IMR-90 (cell line): ENCODE results near the gene IGSF3. TPM values are rescaled to one million over a fixed set of nuclear protein-coding genes. Genes with fewer than 3 reads are reported as not detected.

ENCODE experiments used
- ATAC-seq: fragments of 200-7000 bp; cut with Tn5 transposase; 2 replicates; pipeline ENCODE4 v1.9.1; 2020; ENCODE audit warnings: low read depth, mild to moderate bottlenecking, moderate library complexity
- BruUV-seq: library from RNA; stranded (reverse); fragments of 400-500 nt; replicated peaks from 2 replicates; lab custom pipeline; 2021; lab: Mats Ljungman, UMichigan
- CTCF ChIA-PET: fragments of 300-600 bp; formaldehyde crosslinking; extraction: SDS; loops from one replicate; lab custom pipeline; 2021; ENCODE audit warnings: antibody characterized with exemption; lab: Yijun Ruan, JAX
- POLR2A ChIA-PET: fragments of 300-600 bp; sonication (Branson Sonifier 250); formaldehyde crosslinking; loops from one replicate; lab custom pipeline; 2022; ENCODE audit warnings: antibody characterized with exemption; ENCODE audit not compliant: unreplicated experiment; lab: Charles Lee
- DNase-seq: peaks from one replicate; pipeline ENCODE4 v3.0.0; 2013
- H2AFZ ChIP-seq: replicated peaks from 2 replicates; pipeline ENCODE3; 2013; ENCODE audit warnings: low read length, mild to moderate bottlenecking; ENCODE audit not compliant: poor library complexity
- H2AK5ac ChIP-seq: 2 replicates; pipeline ENCODE4 v1.6.1; 2013; ENCODE audit warnings: low read depth, low read length, inconsistent platforms
- H2AK9ac ChIP-seq: replicated peaks from 2 replicates; pipeline ENCODE3; 2013; ENCODE audit warnings: mild to moderate bottlenecking, low read depth, low read length, moderate library complexity; ENCODE audit not compliant: poor library complexity
- H2BK120ac ChIP-seq: 2 replicates; pipeline ENCODE4 v1.6.1; 2013; ENCODE audit warnings: low read depth, low read length, inconsistent platforms
- H2BK15ac ChIP-seq: 3 replicates; pipeline ENCODE4 v1.6.1; 2013; ENCODE audit warnings: low read depth, low read length, inconsistent platforms
- H2BK20ac ChIP-seq: 2 replicates; pipeline ENCODE4 v1.6.1; 2013; ENCODE audit warnings: low read depth, mild to moderate bottlenecking, inconsistent platforms, low read length, moderate library complexity
- H2BK5ac ChIP-seq: 2 replicates; pipeline ENCODE4 v1.6.1; 2013; ENCODE audit warnings: mild to moderate bottlenecking, low read depth, low read length, inconsistent platforms; ENCODE audit not compliant: poor library complexity, severe bottlenecking
- H3K14ac ChIP-seq: replicated peaks from 2 replicates; pipeline ENCODE4 v1.6.1; 2013; ENCODE audit warnings: low read depth, low read length, inconsistent platforms
- H3K18ac ChIP-seq: 2 replicates; pipeline ENCODE4 v1.6.1; 2013; ENCODE audit warnings: low read depth, low read length, control low read depth
- H3K23ac ChIP-seq: 2 replicates; pipeline ENCODE4 v1.6.1; 2013; ENCODE audit warnings: low read depth, low read length, inconsistent platforms
- H3K27ac ChIP-seq: 2 replicates; pipeline ENCODE4 v1.5.1; 2013; ENCODE audit warnings: mild to moderate bottlenecking, control low read depth, low read length; ENCODE audit not compliant: insufficient read depth
- H3K27me3 ChIP-seq: 2 replicates; pipeline ENCODE4 v1.6.1; 2013; ENCODE audit warnings: low read length; ENCODE audit not compliant: control insufficient read depth, insufficient read depth
- H3K36me3 ChIP-seq: 2 replicates; pipeline ENCODE4 v1.6.1; 2013; ENCODE audit warnings: low read length, mixed read lengths; ENCODE audit not compliant: control insufficient read depth, insufficient read depth
- H3K4ac ChIP-seq: 2 replicates; pipeline ENCODE4 v1.6.1; 2013; ENCODE audit warnings: low read depth, low read length, inconsistent platforms
- H3K4me1 ChIP-seq: 2 replicates; pipeline ENCODE4 v1.6.1; 2013; ENCODE audit warnings: low read length, mixed read lengths; ENCODE audit not compliant: control insufficient read depth, insufficient read depth
- H3K4me2 ChIP-seq: 2 replicates; pipeline ENCODE4 v1.6.1; 2013; ENCODE audit warnings: low read depth, mild to moderate bottlenecking, control low read depth, low read length, moderate library complexity
- H3K4me3 ChIP-seq: 2 replicates; pipeline ENCODE4 v1.5.1; 2013; ENCODE audit warnings: low read depth, mild to moderate bottlenecking, control low read depth, low read length, moderate library complexity; ENCODE audit not compliant: insufficient read depth
- H3K56ac ChIP-seq: 2 replicates; pipeline ENCODE4 v1.6.1; 2013; ENCODE audit warnings: low read length, inconsistent platforms; ENCODE audit not compliant: insufficient read depth; ENCODE audit errors: extremely low read depth
- H3K79me1 ChIP-seq, 2 experiments: 2 replicates each; pipeline ENCODE4 v1.6.1; 2013; ENCODE audit warnings: low read length in 2 of 2, inconsistent platforms in 1 of 2, low read depth in 1 of 2
- H3K9ac ChIP-seq: 2 replicates; pipeline ENCODE4 v1.6.1; 2013; ENCODE audit warnings: low read depth, low read length, control low read depth
- H3K9me1 ChIP-seq: 2 replicates; pipeline ENCODE4 v1.6.1; 2013; ENCODE audit warnings: low read length, inconsistent platforms; ENCODE audit not compliant: insufficient read depth
- H3K9me3 ChIP-seq: 2 replicates; pipeline ENCODE4 v1.6.1; 2013; ENCODE audit warnings: low read length; ENCODE audit not compliant: control insufficient read depth, insufficient read depth
- H4K20me1 ChIP-seq: 2 replicates; pipeline ENCODE4 v1.6.1; 2013; ENCODE audit warnings: low read length, inconsistent platforms; ENCODE audit not compliant: insufficient read depth
- H4K5ac ChIP-seq: 2 replicates; pipeline ENCODE4 v1.6.1; 2013; ENCODE audit warnings: mild to moderate bottlenecking, low read depth, low read length, control low read depth
- H4K8ac ChIP-seq, 2 experiments: 2 replicates each; pipeline ENCODE4 v1.6.1; 2013; ENCODE audit warnings: low read depth in 2 of 2, low read length in 2 of 2, control low read depth in 1 of 2, inconsistent platforms in 1 of 2
- H4K91ac ChIP-seq: 2 replicates; pipeline ENCODE4 v1.6.1; 2013; ENCODE audit warnings: low read depth, low read length, inconsistent platforms; ENCODE audit not compliant: insufficient read depth
- BHLHE40 ChIP-seq: fragments of 150-350 bp; IDR thresholded peaks from 2 replicates; pipeline ENCODE4 v1.6.1; 2016; ENCODE audit warnings: mild to moderate bottlenecking, low read depth, low read length
- CEBPB ChIP-seq: IDR thresholded peaks from 2 replicates; pipeline ENCODE4 v1.6.1; 2012; ENCODE audit warnings: low read depth, low read length, improper control_type of control experiment
- CTCF ChIP-seq: conservative IDR thresholded peaks from 2 replicates; pipeline ENCODE4 v1.5.1; 2012; ENCODE audit warnings: mild to moderate bottlenecking, low read depth, low read length, improper control_type of control experiment
- ELK1 ChIP-seq: fragments of 150-350 bp; IDR thresholded peaks from 2 replicates; pipeline ENCODE4 v1.6.1; 2016; ENCODE audit warnings: low read depth, mild to moderate bottlenecking, low read length, moderate library complexity, borderline replicate concordance
- MAFK ChIP-seq: IDR thresholded peaks from 2 replicates; pipeline ENCODE4 v1.6.1; 2012; ENCODE audit warnings: low read depth, low read length, improper control_type of control experiment
- MXI1 ChIP-seq: IDR thresholded peaks from 2 replicates; pipeline ENCODE4 v1.6.1; 2012; ENCODE audit warnings: low read depth, mild to moderate bottlenecking, low read length, moderate library complexity, borderline replicate concordance
- NFE2L2 ChIP-seq: fragments of 150-350 bp; IDR thresholded peaks from 2 replicates; pipeline ENCODE4 v1.6.1; 2016; ENCODE audit warnings: low read depth, mild to moderate bottlenecking, low read length
- POLR2A ChIP-seq: IDR thresholded peaks from 2 replicates; pipeline ENCODE4 v1.6.1; 2012; ENCODE audit warnings: mild to moderate bottlenecking, low read depth, low read length
- RAD21 ChIP-seq: IDR thresholded peaks from 2 replicates; pipeline ENCODE4 v1.6.1; 2012; ENCODE audit warnings: low read length, improper control_type of control experiment
- RCOR1 ChIP-seq: IDR thresholded peaks from 2 replicates; pipeline ENCODE4 v1.6.1; 2012; ENCODE audit warnings: mild to moderate bottlenecking, low read length, improper control_type of control experiment; ENCODE audit not compliant: insufficient replicate concordance
- RFX5 ChIP-seq: IDR thresholded peaks from 2 replicates; pipeline ENCODE4 v1.8.0; 2012; ENCODE audit warnings: low read depth, mild to moderate bottlenecking, low read length, moderate library complexity
- SMC3 ChIP-seq: fragments of 150-350 bp; IDR thresholded peaks from 2 replicates; pipeline ENCODE4 v1.6.1; 2016; ENCODE audit warnings: low read depth, mild to moderate bottlenecking, antibody characterized with exemption, low read length, moderate library complexity
- WGBS, 2 experiments: methylation state at CpG; one replicate each; pipeline versions ENCODE4 v1.1.5 to v1.1.7; 2013; ENCODE audit warnings: missing lambda C conversion rate in 2 of 2; ENCODE audit not compliant: insufficient read length in 1 of 2; ENCODE audit errors: extremely low coverage in 2 of 2; 5-methylcytosine and 5-hydroxymethylcytosine counted together
- dilution Hi-C: fragments of 300-500 bp; cut with HindIII; formaldehyde crosslinking; loops from one replicate; pipeline ENCODE4 v1.14.3; 2018; ENCODE audit warnings: low sequenced_read_pairs; ENCODE audit not compliant: unreplicated experiment
- in situ Hi-C: fragments of 300-500 bp; cut with MboI; formaldehyde crosslinking; loops from 3 replicates; pipeline ENCODE4 v1.14.3; 2019; ENCODE audit warnings: low sequenced_read_pairs, inconsistent platforms, mixed read lengths
- intact Hi-C: fragments of 100-400 bp; cut with micrococcal nuclease; formaldehyde crosslinking; loops from 2 replicates; pipeline ENCODE4 v1.10.0; 2022
- polyA plus RNA-seq, 3 experiments: library from polyadenylated mRNA; depleted of rRNA; stranded (reverse); fragments of >200 nt; gene quantifications; 2 replicates each; pipeline ENCODE4 v1.2.3, GENCODE V29; 2012; ENCODE audit warnings: low replicate concordance in 1 of 3
- total RNA-seq: library from RNA; depleted of rRNA; stranded (reverse); fragments of >200 nt; gene quantifications from 2 replicates; pipeline ENCODE4 v1.2.3, GENCODE V29; 2012
- TF ChIP-seq, protein P1 (sequence below): fragments of 150-350 bp; IDR thresholded peaks from 2 replicates; pipeline ENCODE4 v1.6.1; 2017; ENCODE audit warnings: mild to moderate bottlenecking, antibody characterized with exemption, low read length, low read depth

Gene IGSF3
- total and polyA plus RNA-seq, 2 of the 4 experiments (the other 2 are of a cell fraction), result under 0.01 to 0.02 TPM

DNA sequence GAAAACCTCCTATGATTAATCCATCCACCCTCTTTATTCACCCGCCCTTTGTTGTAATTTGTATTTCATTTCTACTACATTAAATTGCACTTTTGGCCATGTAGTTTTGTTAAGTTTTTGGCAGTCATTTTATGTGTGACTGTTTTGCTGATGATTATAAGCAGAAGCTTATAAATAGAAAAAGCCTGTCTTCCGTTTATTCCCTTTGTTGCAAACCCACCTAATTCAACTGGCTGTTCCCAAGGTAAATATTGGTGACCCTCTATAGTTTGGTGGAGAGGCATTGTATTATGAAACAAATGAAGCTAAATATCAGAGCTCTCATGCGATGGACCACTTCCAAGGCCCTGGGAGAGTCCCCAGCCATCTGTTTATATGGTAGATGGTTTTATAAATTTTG is 36.7 kb upstream of the IGSF3 start:
- no peak for ATAC-seq
- Histone ChIP-seq H2BK5ac (no peak overlapping the region), H3K36me3 (no peaks in the 10 kb centered on the region), H3K27me3 (no peaks in the 10 kb centered on the region), H3K4ac (no peak overlapping the region), H2BK120ac (no peak overlapping the region), H3K9ac (no peak overlapping the region), H3K14ac (no peak overlapping the region), H2BK20ac (no peak overlapping the region), H3K56ac (no peak overlapping the region), H4K8ac (no peak overlapping the region), H2AFZ (no peak overlapping the region), H2AK5ac (no peak overlapping the region), H2AK9ac (no peak overlapping the region), H4K20me1 (no peaks in the 10 kb centered on the region), H3K9me3 (no peaks in the 10 kb centered on the region), H3K4me2 (no peak overlapping the region), H3K79me1 (no peaks in the 10 kb centered on the region), H3K23ac (no peak overlapping the region), H3K4me3 (no peak overlapping the region), H3K27ac (no peak overlapping the region), H4K5ac (no peak overlapping the region), H3K4me1 (no peaks in the 10 kb centered on the region), H3K9me1 (no peaks in the 10 kb centered on the region), H4K91ac (no peak overlapping the region), H3K18ac (no peak overlapping the region), H2BK15ac (no peak overlapping the region)
- ChIA-PET POLR2A (no interaction called here), CTCF (no interaction called here)
- dilution Hi-C loops (no loop called here), in situ Hi-C loops (no loop called here), intact Hi-C loops (no loop called here)
- no peak for TF ChIP-seq RFX5
- no peak for TF ChIP-seq POLR2A
- TF ChIP-seq MXI1, result no peak
- TF ChIP-seq MAFK, result no peak
- TF ChIP-seq ELK1, result no peak
- TF ChIP-seq BHLHE40, result no peak
- TF ChIP-seq SMC3, result no peak
- no peak for TF ChIP-seq CEBPB
- TF ChIP-seq NFE2L2, result no peak
- TF ChIP-seq RCOR1, result no peak
- no peak for TF ChIP-seq RAD21
- TF ChIP-seq, protein P1, sequence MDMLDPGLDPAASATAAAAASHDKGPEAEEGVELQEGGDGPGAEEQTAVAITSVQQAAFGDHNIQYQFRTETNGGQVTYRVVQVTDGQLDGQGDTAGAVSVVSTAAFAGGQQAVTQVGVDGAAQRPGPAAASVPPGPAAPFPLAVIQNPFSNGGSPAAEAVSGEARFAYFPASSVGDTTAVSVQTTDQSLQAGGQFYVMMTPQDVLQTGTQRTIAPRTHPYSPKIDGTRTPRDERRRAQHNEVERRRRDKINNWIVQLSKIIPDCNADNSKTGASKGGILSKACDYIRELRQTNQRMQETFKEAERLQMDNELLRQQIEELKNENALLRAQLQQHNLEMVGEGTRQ, result no peak
- no peak for TF ChIP-seq CTCF
- no peak for DNase-seq
- WGBS, 2 experiments, result no CpG with 5 or more reads among the region's 3 CpGs
- BruUV-seq, result no TSS peak
